IPS-11a (cell line): ENCODE measurements around the gene KIF6.

Experiments
- H3K4me3 ChIP-seq: one replicate; pipeline ENCODE4 v1.5.1; 2013; ENCODE audit warnings: low read depth, low read length, control low read depth

The KIF6 gene

DNA sequence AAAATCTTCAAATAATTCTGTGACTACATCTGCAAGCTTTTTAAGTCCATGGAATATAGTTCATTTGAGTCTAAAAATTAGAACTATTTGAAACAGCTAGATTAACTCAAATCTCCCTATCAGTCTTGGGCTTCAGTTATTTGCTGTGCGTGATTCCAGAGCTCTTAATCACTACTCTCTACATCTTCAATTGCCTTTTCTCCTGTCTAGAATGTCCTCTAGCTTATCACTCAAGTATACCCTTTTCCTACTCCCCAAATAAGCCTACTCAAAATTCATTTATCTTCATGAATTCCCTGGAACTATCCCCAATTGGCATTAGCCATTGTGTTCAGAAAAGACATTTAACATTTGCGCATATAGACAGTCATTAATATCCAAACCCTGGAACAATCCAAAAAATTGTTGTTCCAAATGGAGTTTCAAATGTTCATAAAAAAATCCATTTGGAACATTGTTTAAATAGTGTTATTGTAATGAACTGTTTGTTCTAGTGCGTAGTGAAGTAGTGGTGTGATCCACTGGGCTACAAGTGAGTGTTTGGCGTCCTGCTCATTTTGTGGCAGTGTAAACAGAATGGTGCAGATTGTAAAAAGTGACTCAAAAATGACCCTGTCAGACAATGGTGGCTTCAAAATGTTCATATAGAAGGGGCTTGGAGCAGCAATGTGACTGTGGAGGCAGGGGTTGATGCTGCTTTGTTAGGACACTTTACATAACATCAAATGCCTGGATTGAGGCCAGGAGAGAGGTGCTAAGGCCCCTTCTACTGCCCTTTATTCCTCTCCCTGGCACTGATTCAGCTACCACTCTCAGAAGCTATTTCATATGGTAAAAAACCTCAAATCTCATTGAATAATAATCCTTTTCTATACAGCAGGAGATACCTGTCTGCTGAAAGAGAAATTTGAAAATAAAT is 122.3 kb downstream of the KIF6 start:
- H3K4me3 ChIP-seq, result no peak overlapping the region

DNA sequence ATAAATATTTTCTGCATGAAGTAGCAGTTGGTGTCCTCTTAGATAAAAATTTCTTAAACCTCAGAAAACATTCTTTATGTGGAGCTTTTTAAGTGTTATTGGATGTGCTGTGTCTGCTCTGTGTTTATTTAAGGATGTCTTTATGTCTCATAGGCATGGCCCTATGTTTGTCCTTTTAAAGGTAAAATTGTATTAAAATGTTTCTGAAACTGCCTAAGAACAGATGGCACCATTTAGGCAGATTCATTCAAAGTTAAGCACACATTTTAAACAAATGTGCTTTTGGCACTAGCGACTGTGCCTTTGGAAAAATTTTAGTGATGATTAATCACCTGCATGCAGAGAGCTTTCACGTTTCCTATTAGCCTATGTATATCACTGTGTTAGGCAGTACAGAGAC is 125.2 kb downstream of the KIF6 start:
- H3K4me3 ChIP-seq, result no peak overlapping the region

DNA sequence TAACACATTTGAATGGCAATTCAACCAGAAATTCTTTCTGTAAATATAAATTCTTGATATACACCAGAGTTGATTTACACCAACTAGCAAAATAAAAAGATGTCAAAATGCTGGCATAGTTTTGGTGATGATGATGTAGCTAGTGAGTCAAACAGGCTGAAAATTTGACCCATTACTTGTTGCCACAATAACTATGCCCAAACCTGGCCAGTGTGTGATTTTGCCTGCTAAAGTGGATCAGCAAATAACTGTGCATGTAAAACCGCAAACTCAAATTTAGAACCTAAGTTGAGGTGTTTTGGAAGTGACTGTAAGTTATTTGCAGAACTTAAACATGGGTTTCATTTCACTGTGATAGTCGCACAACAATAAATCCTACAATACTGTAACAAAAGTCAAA is 125.9 kb downstream of the KIF6 start:
- no peak overlapping the region for H3K4me3 ChIP-seq

DNA sequence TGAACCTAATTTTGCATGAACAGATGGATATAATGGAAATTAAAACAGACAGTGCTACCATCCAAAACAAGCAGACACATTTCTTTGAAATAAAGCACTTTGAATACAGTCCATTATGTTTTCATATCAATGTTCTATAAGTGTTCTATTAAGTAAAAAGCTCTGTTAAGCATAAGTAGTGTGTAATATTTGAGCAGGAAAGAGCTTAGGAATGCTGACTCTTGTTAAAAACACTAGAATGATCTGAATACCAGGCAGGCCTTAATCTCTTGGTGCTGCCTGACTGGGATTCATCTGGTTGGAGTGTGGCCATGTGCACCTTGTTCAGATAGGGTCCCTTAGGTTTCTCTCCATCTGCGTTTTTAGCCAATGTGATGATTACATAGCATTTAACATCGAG is 130.9 kb downstream of the KIF6 start:
- H3K4me3 ChIP-seq, result no peak overlapping the region

DNA sequence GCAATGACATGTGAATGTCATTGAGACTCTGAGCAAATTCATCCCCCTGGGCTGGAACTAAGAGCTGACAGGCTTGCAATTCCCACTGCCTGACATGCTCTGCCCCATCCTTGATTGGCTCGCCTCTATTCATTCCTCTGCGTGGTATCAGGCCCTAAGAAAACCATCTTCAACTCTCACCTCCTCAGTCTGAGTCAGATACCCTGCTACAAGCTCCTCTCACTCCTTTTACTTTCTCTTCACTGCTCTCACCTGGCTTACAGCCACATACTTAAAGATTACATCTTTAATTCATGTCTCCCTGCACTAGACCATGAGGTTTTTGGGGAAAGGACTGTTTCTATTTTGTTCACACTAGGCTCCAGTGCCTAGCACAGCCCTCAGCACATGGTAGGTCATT is 131.6 kb downstream of the KIF6 start:
- H3K4me3 ChIP-seq, result no peak overlapping the region

DNA sequence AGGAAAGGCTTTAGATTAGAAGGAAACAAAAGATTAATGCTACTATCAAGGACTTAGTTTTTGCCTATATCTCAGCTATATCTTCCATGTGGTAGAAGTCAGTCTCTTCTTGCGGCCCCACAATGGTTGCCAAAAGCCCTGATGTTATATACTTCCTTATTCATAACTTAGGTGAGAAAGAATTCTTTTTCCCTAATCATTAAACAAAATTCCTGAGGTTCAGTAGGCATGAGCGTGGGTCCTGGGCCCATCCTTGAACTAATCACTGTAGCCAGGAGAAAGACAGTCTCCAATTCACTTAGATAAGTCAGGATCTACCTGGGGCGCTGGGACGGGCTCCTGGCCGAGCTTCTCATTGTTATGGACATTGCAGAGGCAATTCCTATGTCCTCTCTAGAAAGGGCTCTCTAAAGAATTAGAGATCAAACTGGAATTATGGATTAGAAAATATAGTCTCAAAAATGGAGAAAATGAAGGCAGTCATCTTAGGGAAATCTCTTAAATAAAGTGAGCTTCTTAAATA is 134.3 kb downstream of the KIF6 start:
- no peak overlapping the region for H3K4me3 ChIP-seq

DNA sequence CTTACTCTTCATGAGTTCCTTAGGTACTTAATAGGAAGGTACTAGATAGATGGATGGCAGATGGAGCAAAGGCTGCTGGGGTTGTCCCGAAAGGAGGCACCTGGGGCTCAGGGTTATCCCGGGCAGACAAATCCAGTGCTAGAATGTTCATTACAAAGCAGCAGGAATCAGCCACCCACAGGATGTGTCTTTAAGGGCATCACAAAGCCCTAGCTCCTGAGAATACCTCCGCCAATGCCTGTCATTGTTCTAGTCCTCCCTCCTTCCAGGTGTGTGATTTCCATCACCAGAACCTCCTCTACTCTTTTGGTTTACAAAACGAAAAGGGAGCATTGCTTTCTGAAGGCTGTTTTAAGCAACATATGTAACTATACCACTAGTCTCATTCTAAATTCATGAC is 138.1 kb downstream of the KIF6 start:
- H3K4me3 ChIP-seq, result no peak overlapping the region

DNA sequence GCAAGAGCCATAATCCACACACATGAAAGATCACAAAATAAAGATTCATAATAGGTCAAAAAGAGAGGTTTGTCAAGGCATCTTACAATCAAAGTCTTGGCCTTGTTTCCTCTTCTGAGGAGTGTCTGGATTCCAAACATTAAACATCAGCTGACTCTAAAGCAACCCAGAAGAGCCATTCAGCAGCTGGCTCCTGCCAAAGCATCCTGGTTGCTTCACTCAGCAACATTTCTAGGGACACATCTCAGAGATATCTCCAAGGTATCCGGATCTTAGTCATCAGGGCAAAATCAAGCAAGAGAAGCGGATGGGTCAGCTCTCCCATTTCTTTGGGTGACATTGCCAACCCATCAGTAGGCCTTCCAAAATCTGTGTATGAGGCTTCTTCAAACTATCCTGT is 139.6 kb downstream of the KIF6 start:
- no peak overlapping the region for H3K4me3 ChIP-seq

DNA sequence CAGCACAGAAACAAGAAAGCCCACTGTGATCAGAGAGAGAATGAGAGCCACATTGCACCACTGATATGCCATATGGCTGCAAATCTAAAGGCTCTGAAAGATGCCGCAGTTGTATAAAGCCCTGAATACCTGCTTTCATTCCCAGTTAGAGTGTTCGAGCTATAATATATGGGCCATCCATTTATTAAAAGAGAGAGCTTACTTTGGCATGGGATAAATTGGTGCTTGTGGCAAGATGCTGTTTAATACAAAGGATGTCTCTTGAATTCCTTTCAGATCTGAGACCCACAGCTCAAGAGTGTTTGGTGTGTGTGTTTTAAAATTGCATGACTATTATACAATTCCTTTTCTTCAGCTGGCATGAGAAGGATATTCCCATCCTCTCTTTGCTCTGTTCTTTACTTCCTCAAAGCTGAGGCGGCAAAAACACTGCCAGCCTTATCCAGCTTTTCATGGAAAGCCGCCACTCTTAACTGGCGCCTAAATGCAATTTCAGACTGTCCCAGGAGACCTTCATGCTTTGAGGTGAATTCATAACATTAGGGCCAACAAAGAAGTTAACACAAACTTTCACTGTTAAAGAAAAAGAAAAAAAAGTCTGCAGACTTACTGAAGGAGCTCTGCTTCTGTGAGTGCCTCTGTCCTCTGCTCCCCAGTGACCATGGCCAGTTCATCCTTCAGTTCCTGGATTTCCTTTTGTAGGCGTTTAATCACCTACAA is 147.6 kb downstream of the KIF6 start:
- H3K4me3 ChIP-seq, result no peak overlapping the region

DNA sequence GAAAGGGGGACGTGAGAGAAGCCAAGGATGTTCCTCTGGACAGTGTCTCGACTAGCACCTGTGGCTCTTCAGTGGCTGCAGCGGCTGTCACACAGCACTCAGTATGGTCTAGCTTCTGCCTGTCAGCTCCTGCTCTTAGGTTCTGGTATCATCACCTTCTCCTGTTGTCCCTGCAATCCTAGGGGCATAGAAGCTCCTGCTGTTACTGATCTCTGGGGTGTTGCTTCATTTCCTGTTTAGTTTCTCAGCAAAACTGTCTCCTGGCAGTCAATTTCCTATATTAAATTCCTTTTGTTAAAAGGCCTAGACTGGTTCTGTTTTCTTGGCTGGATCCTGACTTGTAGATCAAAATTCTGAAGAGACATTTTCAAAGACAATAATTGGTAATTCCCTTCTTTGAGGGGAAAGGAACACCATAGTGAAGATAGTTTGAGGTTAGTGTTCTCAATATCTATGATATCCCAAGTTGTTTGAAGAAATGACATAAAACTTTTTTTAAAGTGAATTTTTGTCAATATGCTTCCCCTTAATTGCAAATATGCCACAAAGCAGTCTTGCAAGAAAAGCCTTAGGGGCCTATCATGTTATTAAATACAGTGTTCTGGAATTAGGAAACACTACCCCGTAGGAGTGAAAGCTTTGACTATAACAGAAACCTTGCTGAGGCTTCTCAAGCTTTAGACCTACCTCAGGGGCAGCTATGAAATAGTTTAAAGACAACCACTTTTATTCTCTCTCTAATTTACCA is 148.5 kb downstream of the KIF6 start:
- no peak overlapping the region for H3K4me3 ChIP-seq

DNA sequence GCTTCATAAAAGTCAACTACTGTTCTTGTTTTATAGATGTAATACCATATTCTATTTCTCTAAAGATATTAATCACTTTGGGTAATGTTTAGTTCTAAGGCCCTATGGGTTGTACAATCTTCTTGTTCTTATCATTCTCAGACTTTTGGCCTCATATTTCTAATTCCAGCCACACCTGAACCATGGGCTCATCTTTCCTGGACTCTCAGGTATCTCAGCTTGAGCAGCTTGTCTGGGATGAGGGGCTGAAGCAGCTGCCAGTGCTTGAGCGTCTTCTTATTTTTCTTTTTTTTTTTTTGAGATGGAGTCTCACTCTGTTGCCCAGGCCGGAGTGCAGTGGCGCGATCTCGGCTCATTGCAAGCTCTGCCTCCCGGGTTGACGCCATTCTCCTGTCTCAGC is 150.2 kb downstream of the KIF6 start:
- no peak overlapping the region for H3K4me3 ChIP-seq

DNA sequence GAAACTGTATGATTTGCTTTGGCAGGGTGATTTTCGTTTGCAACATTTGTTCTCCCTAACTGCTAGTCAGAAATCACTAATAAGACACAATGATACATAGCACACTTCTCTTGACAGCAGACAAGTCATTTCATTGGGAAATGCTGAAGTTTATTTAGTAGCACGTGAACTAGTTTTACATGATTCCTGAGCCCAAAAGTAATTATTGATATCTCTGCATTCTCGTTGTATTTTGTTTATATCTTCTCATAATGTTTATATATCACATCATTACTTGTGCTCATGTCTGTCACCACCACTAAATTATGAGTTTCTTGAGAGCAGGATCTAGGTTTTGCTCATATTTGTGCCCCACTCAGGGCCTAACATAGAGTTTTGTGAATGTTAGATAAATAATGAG is 151.7 kb downstream of the KIF6 start:
- no peak overlapping the region for H3K4me3 ChIP-seq

DNA sequence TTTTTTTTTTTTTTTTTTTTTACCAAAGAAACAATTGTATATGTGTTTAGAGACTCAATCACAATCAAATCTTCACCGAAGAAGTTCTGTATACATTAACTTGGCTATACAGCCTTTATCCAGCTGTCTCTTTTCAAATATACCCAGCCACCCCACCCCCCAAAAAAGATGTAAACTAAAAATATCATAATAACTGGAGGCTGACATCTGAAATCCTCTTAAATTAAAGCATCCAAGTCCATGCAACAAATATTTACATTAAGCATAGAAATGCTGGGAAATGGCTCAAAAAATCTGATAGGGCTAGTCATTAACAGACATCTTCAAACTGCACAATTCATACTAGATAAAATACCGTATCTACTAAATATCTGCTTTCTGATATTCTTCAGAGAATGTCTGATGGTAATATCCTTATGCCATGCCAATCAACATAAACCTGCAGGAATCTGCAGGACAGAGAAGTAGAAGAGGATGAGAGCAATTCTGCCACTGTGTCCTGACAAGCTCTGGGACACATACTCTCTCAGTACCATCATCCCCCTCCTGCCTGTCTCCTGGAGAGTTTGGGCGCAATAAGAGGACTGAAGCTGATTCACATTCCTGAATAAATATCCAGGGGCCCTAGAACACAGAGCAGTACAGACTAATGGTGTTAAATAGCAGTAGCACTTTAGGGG is 152.4 kb downstream of the KIF6 start:
- no peak overlapping the region for H3K4me3 ChIP-seq

DNA sequence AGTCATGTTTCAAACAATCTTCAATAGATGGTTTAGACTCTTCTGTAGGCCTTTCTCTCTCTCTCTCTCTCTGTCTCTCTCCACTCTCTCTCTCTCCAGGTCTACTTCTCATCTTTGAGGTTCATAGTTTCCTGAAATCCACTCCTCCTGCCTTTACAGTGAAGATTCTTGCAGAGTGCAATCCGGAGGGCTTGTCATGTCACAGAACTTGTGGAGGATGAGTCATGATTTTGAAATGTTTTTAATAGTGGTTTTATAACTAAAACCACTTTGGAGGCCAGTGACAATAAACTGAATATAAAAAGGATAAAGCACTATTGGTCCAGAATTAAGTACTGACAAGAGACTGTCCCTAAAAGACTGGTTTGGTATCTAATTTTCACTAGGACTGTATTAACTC is 156.3 kb downstream of the KIF6 start:
- H3K4me3 ChIP-seq, result no peak overlapping the region

DNA sequence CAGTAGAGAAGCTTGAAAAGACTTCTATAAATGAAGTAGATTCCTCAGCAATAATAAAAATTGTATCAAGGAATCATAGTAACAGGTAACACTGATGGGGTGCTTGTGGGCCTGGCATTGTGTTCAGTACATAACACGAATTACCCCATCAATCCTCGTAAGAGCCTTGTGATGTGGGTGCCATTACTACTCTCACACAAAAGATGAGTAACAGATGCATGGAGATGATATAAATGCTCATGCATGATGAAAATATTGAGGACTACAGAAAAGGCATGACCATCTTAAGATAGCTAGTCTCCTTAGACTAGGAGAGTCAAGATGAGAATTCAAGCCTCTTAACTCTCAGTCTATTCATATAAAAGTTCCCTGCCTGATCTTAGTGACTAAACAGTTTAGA is 158.1 kb downstream of the KIF6 start:
- H3K4me3 ChIP-seq, result no peak overlapping the region

DNA sequence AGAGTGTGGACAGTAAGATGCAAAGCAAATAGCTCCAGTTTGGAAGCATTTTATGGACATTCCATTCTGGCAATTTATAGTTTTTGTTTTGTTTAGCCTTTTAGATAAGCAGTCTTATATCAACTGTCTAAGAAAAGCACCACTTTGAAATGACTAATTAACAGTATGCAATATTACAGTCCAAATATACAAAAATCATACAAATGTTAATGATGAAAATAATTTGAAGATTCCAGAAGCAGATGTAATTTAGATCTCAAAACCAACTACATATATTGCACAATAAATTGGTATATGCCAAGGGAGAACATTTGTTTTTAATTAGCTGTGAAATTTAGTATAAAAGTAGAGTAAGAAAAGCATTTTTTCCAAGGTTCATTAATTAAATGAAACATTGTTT is 158.8 kb downstream of the KIF6 start:
- H3K4me3 ChIP-seq, result no peak overlapping the region

DNA sequence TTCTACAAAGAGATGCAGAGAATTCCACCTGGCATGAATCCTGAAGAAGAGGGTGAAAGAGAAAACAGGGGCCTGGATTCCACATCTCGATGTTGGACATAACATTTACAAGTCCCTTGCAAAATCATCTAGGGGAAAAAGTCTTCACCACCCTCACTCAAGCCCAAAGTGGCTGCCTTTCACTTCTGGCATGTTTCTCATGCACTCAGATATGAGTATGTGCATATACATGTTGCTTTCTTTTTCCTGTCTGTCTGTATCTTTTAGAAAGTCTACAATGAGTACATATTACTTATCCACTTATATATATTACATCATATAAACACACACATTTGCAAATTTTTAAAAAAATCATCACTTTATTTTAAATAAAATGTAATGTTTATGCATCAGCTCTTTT is 159.3 kb downstream of the KIF6 start:
- no peak overlapping the region for H3K4me3 ChIP-seq

DNA sequence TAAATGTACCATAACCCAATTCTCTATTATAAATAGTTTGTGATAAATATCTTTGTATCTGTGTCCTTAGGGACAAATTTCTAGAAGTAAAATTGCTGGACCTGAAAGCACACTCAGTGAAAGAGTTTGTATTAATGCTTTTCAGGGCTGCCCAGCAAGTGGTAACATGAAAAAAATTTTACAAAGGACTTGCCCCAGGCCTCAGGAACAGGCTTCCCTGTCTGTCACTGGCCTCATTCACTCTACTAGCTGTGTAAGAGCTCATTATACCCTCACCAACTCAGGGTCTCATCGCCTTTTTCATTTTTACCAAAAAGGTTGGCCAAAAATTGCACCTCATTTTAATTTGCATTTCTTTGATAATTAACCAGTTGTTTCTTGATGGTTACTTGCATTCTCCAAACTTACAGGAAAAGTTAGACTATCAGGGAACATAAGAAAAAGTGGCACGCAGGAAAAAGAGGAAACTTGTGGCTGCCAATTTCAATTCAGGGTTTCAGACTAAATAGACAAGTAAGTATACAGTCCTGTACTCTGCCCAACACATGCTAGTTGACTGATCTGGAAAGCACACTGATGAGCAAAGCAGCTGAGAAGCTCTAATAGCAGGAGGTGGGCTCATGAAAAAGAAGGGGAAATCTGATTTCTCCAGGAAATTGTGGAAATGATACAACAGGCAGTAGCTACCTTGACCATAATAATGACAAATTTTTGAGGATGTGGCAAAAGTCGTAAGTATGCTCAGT is 161.5 kb downstream of the KIF6 start:
- H3K4me3 ChIP-seq, result no peak overlapping the region

DNA sequence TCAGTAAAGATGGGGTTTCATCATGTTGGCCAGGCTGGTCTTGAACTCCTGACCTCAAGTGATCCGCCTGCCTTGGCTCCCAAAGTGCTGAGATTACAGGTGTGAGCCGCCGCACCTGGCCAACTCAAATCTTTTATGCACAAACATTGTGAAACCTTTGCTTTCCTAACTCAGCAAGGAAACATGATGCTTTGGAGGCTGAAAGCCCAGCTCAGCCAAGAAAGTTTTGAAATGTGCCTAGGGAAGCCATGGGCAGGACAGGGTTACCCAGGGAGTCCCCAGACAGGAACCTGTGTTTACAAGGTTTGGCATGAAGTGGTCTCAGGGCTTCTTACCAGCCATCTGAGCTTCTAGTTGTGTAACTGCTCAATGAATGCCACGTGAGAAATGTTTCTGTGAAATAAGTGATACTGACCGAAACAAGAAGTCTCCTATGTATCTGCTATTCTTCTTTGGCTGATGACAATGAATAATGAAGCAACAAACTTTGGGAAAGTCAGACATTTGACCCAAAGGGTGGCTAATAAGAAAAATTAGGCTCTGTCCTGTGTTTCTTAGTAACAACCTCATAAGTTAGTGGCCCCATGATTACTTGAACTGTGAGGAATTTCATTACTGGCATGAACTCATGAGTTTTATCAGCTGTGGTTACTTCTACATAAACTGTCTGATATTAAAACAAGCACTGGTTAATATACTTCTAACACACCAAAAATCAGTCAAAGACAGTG is 163.5 kb downstream of the KIF6 start:
- no peak overlapping the region for H3K4me3 ChIP-seq

DNA sequence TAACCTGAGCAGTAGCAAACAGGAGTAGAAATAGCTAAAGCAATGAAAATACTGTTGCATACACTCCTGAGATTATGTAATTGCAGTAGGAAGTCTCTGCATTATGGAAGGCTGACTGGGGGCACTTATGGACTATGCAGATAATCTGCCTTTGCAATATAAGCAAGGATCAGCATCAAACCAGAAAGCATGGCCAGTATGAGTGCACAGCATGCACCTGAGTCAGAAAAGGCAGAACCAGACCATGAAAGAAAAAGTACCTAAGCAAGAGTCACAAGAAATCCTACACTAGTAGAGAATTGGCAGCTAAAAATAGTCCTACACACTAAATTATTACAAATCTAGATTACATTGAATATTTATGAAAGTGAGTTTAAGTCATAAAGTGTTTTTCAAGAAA is 164.3 kb downstream of the KIF6 start:
- H3K4me3 ChIP-seq, result no peak overlapping the region
